HCT116 (cell line): Measurements from ENCODE around the gene CAPN13. TPM values are rescaled to one million over a fixed set of nuclear protein-coding genes. Genes with fewer than 3 reads are reported as not detected.

Source experiments
- ATAC-seq: fragments of 200-7000 bp; cut with Tn5 transposase; 2 replicates; pipeline ENCODE4 v1.9.1; 2020; ENCODE audit warnings: mild to moderate bottlenecking, moderate library complexity
- BruUV-seq: library from RNA; stranded (reverse); fragments of 400-500 nt; replicated peaks from 2 replicates; lab custom pipeline; 2021; lab: Mats Ljungman, UMichigan
- CTCF ChIA-PET: fragments of 300-600 bp; sonication (Branson Sonifier 250); formaldehyde crosslinking; loops from one replicate; lab custom pipeline; 2021; ENCODE audit warnings: antibody characterized with exemption; lab: Charles Lee
- POLR2A ChIA-PET: fragments of 300-600, 350-600 bp; sonication (Branson Sonifier 250); formaldehyde crosslinking; loops from one replicate; lab custom pipeline; 2021; ENCODE audit warnings: antibody characterized with exemption; lab: Charles Lee
- RAD21 ChIA-PET, 2 experiments: fragments of 300-600 bp; sonication (Branson Sonifier 250); formaldehyde crosslinking; loops; one replicate each; lab custom pipeline; 2023; ENCODE audit warnings: low total read pairs in 2 of 2; ENCODE audit not compliant: uncharacterized antibody in 2 of 2, unreplicated experiment in 2 of 2, low non-redundant PET in 1 of 2; lab: Charles Lee
- DNase-seq: peaks from one replicate; pipeline ENCODE4 v3.0.0-alpha.2; 2010; ENCODE audit warnings: low read depth, low spot score
- H2AFZ ChIP-seq: fragments of 200-600 bp; shearing (Covaris generic), sonication (generic); 2 replicates; pipeline ENCODE4 v1.6.1; 2017; ENCODE audit warnings: low read depth, mixed run types, mixed read lengths, antibody characterized with exemption, low read length; ENCODE audit not compliant: poor library complexity, severe bottlenecking
- H3K27ac ChIP-seq: 2 replicates; pipeline ENCODE4 v1.5.1; 2012; ENCODE audit warnings: low read depth, low read length
- H3K27me3 ChIP-seq: fragments of 200-600 bp; sonication (generic); 2 replicates; pipeline ENCODE4 v1.6.1; 2016; ENCODE audit warnings: mixed run types, low read length, mixed read lengths; ENCODE audit not compliant: insufficient read depth
- H3K36me3 ChIP-seq, 2 experiments: fragments of 200-500 bp in 1 of 2; fragments of 200-600 bp in 1 of 2; sonication (Bioruptor generic) in 1 of 2; sonication (generic) in 1 of 2; 2 replicates each; pipeline versions ENCODE4 v1.5.1 to v1.6.1; 2014 to 2016; ENCODE audit warnings: low read length in 2 of 2, inconsistent platforms in 1 of 2, mixed read lengths in 1 of 2, mixed run types in 1 of 2; ENCODE audit not compliant: insufficient read depth in 2 of 2, control insufficient read depth in 1 of 2
- H3K4me1 ChIP-seq, 2 experiments: fragments of 200-600 bp in 1 of 2; sonication (generic) in 1 of 2; 2 replicates each; pipeline versions ENCODE4 v1.5.1 to v1.6.1; 2012 to 2017; ENCODE audit warnings: low read length in 2 of 2, inconsistent platforms in 1 of 2, mild to moderate bottlenecking in 1 of 2, mixed read lengths in 1 of 2, mixed run types in 1 of 2, moderate library complexity in 1 of 2; ENCODE audit not compliant: insufficient read depth in 2 of 2, control insufficient read depth in 1 of 2
- H3K4me2 ChIP-seq: fragments of 200-600 bp; sonication (generic); 2 replicates; pipeline ENCODE4 v1.6.1; 2017; ENCODE audit warnings: mixed run types, low read length, mixed read lengths
- H3K4me3 ChIP-seq, 2 experiments: fragments of 200-600 bp in 1 of 2; sonication (generic) in 1 of 2; replicated peaks in 1 of 2; 2 replicates each; pipeline ENCODE4 v1.5.1; 2011 to 2016; ENCODE audit warnings: low read length in 2 of 2, control low read depth in 1 of 2, low read depth in 1 of 2, mild to moderate bottlenecking in 1 of 2, mixed read lengths in 1 of 2, mixed run types in 1 of 2
- H3K79me2 ChIP-seq: fragments of 200-600 bp; sonication (generic); 2 replicates; pipeline ENCODE4 v1.6.1; 2017; ENCODE audit warnings: mild to moderate bottlenecking, mixed run types, low read length, moderate library complexity, mixed read lengths; ENCODE audit not compliant: insufficient read depth
- H3K9ac ChIP-seq: fragments of 200-600 bp; sonication (generic); 2 replicates; pipeline ENCODE4 v1.6.1; 2016; ENCODE audit warnings: low read length, mixed read lengths
- H3K9me2 ChIP-seq: fragments of 200-600 bp; sonication (generic), shearing (Covaris generic); 2 replicates; pipeline ENCODE4 v1.6.1; 2017; ENCODE audit warnings: mixed run types, mild to moderate bottlenecking, moderate library complexity; ENCODE audit not compliant: insufficient read depth
- H3K9me3 ChIP-seq, 2 experiments: fragments of 200-500 bp in 1 of 2; fragments of 200-600 bp in 1 of 2; sonication (Bioruptor generic) in 1 of 2; sonication (generic) in 1 of 2; 2 replicates each; pipeline ENCODE4 v1.6.1; 2014 to 2017; ENCODE audit warnings: low read length in 2 of 2, mixed read lengths in 2 of 2, inconsistent platforms in 1 of 2, low read depth in 1 of 2, mild to moderate bottlenecking in 1 of 2, mixed run types in 1 of 2, moderate library complexity in 1 of 2; ENCODE audit not compliant: control insufficient read depth in 1 of 2, insufficient read depth in 1 of 2
- H4K20me1 ChIP-seq: fragments of 200-600 bp; sonication (generic), shearing (Covaris generic); 2 replicates; pipeline ENCODE4 v1.6.1; 2017; ENCODE audit warnings: mixed run types, mild to moderate bottlenecking, moderate library complexity; ENCODE audit not compliant: insufficient read depth
- ATF3 ChIP-seq: IDR thresholded peaks from 2 replicates; pipeline ENCODE4 v1.6.1; 2012
- CBX3 ChIP-seq: IDR thresholded peaks from 2 replicates; pipeline ENCODE4 v1.6.1; 2012; ENCODE audit warnings: low read depth
- CEBPB ChIP-seq: IDR thresholded peaks from 2 replicates; pipeline ENCODE4 v1.6.1; 2012; ENCODE audit warnings: low read depth
- EGR1 ChIP-seq: IDR thresholded peaks from 2 replicates; pipeline ENCODE4 v1.6.1; 2012; ENCODE audit warnings: low read depth
- ELF1 ChIP-seq: IDR thresholded peaks from 2 replicates; pipeline ENCODE4 v1.6.1; 2012; ENCODE audit warnings: low read depth, borderline replicate concordance
- EZH2 ChIP-seq: fragments of 200-600 bp; sonication (generic); IDR thresholded peaks from 2 replicates; pipeline ENCODE4 v1.6.1; 2017; ENCODE audit warnings: antibody characterized with exemption, mixed run types
- EZH2phosphoT487 ChIP-seq: fragments of 200-600 bp; IDR thresholded peaks from 2 replicates; pipeline ENCODE4 v1.6.1; 2018; ENCODE audit warnings: antibody characterized with exemption, borderline replicate concordance
- FOSL1 ChIP-seq: IDR thresholded peaks from 2 replicates; pipeline ENCODE4 v1.6.1; 2012; ENCODE audit warnings: low read depth
- JUND ChIP-seq: IDR thresholded peaks from 2 replicates; pipeline ENCODE4 v1.6.1; 2012
- MAX ChIP-seq: IDR thresholded peaks from 2 replicates; pipeline ENCODE4 v1.6.1; 2012
- POLR2A ChIP-seq: IDR thresholded peaks from 2 replicates; pipeline ENCODE4 v1.7.0; 2011; ENCODE audit warnings: borderline replicate concordance; ENCODE audit not compliant: insufficient read depth, insufficient read length; ENCODE audit errors: extremely low read depth
- POLR2AphosphoS5 ChIP-seq: IDR thresholded peaks from 2 replicates; pipeline ENCODE4 v1.6.1; 2011; ENCODE audit warnings: mild to moderate bottlenecking, low read depth, low read length, moderate library complexity
- RAD21 ChIP-seq: IDR thresholded peaks from 2 replicates; pipeline ENCODE4 v1.6.1; 2012; ENCODE audit warnings: low read depth, mild to moderate bottlenecking
- REST ChIP-seq: IDR thresholded peaks from 2 replicates; pipeline ENCODE4 v1.6.1; 2012; ENCODE audit warnings: low read depth
- SIN3A ChIP-seq: IDR thresholded peaks from 2 replicates; pipeline ENCODE4 v1.6.1; 2012; ENCODE audit warnings: low read depth
- SP1 ChIP-seq: IDR thresholded peaks from 2 replicates; pipeline ENCODE4 v1.6.1; 2012; ENCODE audit warnings: low read depth
- TCF7L2 ChIP-seq: IDR thresholded peaks from 2 replicates; pipeline ENCODE4 v1.7.0; 2011; ENCODE audit warnings: borderline replicate concordance, inconsistent platforms; ENCODE audit not compliant: insufficient read depth, insufficient read length; ENCODE audit errors: extremely low read depth
- YY1 ChIP-seq: IDR thresholded peaks from 2 replicates; pipeline ENCODE4 v1.6.1; 2011; ENCODE audit warnings: low read length, low read depth, moderate library complexity, mild to moderate bottlenecking; ENCODE audit not compliant: insufficient replicate concordance; ENCODE audit errors: extremely low read depth
- ZFX ChIP-seq: fragments of 450-650 bp; IDR thresholded peaks from 2 replicates; pipeline ENCODE4 v1.6.1; 2017
- ZNF274 ChIP-seq: fragments of 200-500 bp; sonication (Bioruptor generic); IDR thresholded peaks from 2 replicates; pipeline ENCODE4 v1.6.1; 2014; ENCODE audit warnings: mild to moderate bottlenecking, low read depth, low read length, inconsistent platforms
- intact Hi-C: fragments of 100-400 bp; cut with micrococcal nuclease; formaldehyde crosslinking; loops from 2 replicates; pipeline ENCODE4 v1.10.0; 2022
- total RNA-seq: library from RNA; stranded (reverse); gene quantifications from one replicate; pipeline ENCODE4 v1.2.1, GENCODE V29; 2021; ENCODE audit not compliant: unreplicated experiment

The CAPN13 gene
- total RNA-seq, 1 experiment from 2014 or later = 0.25 TPM

- peaks cover 7% of the 10 kb centered on the region; the same call in 1 of the 2 replicates for H3K27me3 ChIP-seq
- no peak overlapping the region for H2AFZ ChIP-seq
- POLR2A ChIA-PET = no interaction called here
- H3K9me2 ChIP-seq = no peaks in the 10 kb centered on the region
- TF ChIP-seq POLR2AphosphoS5 (no peak), RAD21 (no peak), MAX (no peak), YY1 (no peak), CEBPB (no peak), SIN3A (no peak), POLR2A (no peak), ELF1 (no peak), EZH2 (no peak), JUND (no peak), SP1 (no peak), TCF7L2 (no peak)
- DNase-seq (no peak), ATAC-seq (no peak)
- no peaks in the 10 kb centered on the region for H3K36me3 ChIP-seq
- H3K4me1 ChIP-seq = no peaks in the 10 kb centered on the region
- H3K79me2 ChIP-seq = no peaks in the 10 kb centered on the region
- intact Hi-C loops = no loop called here
- no TSS peak for BruUV-seq
- no peak overlapping the region for H3K9ac ChIP-seq
- H4K20me1 ChIP-seq = no peaks in the 10 kb centered on the region
- RAD21 ChIA-PET = no interaction called here
- CTCF ChIA-PET = no interaction called here
- no peak overlapping the region for H3K27ac ChIP-seq
- H3K4me2 ChIP-seq = no peak overlapping the region
- H3K4me3 ChIP-seq = no peak overlapping the region
- H3K9me3 ChIP-seq = no peaks in the 10 kb centered on the region
Observed at GRCh38 chr2:30847329-30847728, 40.1 kb upstream of the CAPN13 start.

GRCh38 chr2:30828586-30828985 lies 21.3 kb upstream of the CAPN13 start:
- no peaks in the 10 kb centered on the region for H3K4me1 ChIP-seq
- ChIA-PET POLR2A (no interaction called here), RAD21 (no interaction called here), CTCF (no interaction called here)
- no peak overlapping the region for H3K4me2 ChIP-seq
- no peaks in the 10 kb centered on the region for H3K9me2 ChIP-seq
- H3K27me3 ChIP-seq = no peaks in the 10 kb centered on the region
- no peak overlapping the region for H3K27ac ChIP-seq
- no peak overlapping the region for H2AFZ ChIP-seq
- no peaks in the 10 kb centered on the region for H3K79me2 ChIP-seq
- BruUV-seq = no TSS peak
- ATAC-seq (no peak), DNase-seq (no peak)
- no peaks in the 10 kb centered on the region for H4K20me1 ChIP-seq
- no peaks in the 10 kb centered on the region for H3K36me3 ChIP-seq
- H3K9me3 ChIP-seq = no peaks in the 10 kb centered on the region
- intact Hi-C loops = no loop called here
- H3K4me3 ChIP-seq = no peak overlapping the region
- H3K9ac ChIP-seq = no peak overlapping the region
- TF ChIP-seq ATF3 (no peak), MAX (no peak), FOSL1 (no peak), ZFX (no peak), RAD21 (no peak), EZH2phosphoT487 (no peak), TCF7L2 (no peak), SP1 (no peak), JUND (no peak), EZH2 (no peak), CBX3 (no peak), REST (no peak), EGR1 (no peak), ZNF274 (no peak), SIN3A (no peak), CEBPB (no peak)
